GM13977 (cell line): Measurements from ENCODE around the gene IL1RAPL2.

Experiments
- DNase-seq: peaks from one replicate; pipeline ENCODE4 v3.0.0; 2012; ENCODE audit warnings: low spot score
- CTCF ChIP-seq: IDR thresholded peaks from 2 replicates; pipeline ENCODE4 v1.5.1; 2012; ENCODE audit warnings: mild to moderate bottlenecking, control low read depth; ENCODE audit not compliant: insufficient read depth; ENCODE audit errors: extremely low read depth, missing control alignments
- in situ Hi-C: fragments of 300-500 bp; cut with MboI; formaldehyde crosslinking; loops from one replicate; pipeline ENCODE4 v1.12.0; 2022; ENCODE audit warnings: low sequenced_read_pairs, low pct_unique_long_range_greater_than_20kb, mixed read lengths, inconsistent platforms; ENCODE audit not compliant: unreplicated experiment

The IL1RAPL2 gene

DNA sequence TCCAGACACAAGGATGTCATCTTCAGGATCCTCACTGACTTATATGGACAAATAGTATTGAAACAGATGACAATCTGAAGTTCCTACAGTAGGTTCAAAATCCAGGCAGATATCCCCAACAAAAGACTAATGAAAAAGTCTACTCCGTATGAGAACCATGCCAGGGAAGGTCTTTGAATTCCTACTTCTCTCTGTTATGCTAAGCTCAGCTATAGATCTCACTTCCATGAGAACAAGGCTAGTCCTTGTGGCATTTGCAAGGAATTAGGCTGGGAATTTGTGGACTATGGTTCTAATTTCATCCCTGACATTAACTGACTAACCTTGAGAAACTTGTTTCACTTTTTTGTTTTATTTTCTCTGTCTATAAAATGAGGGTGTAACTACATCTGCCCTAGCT is 229.8 kb downstream of the IL1RAPL2 start:
- in situ Hi-C loops = no loop called here
- DNase-seq = no peak
- no peak for TF ChIP-seq CTCF

GRCh38 chrX:104803219-104803618 is 237.2 kb downstream of the IL1RAPL2 start:
- in situ Hi-C loops = no loop called here
- DNase-seq = no peak
- TF ChIP-seq CTCF = no peak

DNA sequence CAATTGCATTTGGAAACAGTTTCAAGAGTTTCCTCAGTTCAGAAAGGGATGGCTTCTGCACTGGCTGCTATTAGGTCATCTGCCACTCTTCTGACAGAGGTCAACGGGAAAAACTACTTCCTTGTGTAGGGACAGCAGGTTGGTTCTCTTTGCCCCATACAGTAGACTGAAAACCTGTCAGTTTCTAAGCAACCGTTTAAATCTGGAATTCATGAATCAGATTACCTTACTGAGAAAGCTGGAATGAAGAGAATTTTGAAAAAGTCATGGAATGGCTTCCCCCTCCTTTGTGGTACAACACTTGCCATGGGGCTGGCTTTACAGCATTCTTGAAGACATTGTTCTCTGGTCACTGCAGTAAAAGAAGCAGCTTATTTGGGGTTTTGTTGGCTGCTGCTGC is 240.3 kb downstream of the IL1RAPL2 start:
- no peak for TF ChIP-seq CTCF
- DNase-seq = no peak
- in situ Hi-C loops = no loop called here

GRCh38 chrX:104833401-104833800 is 267.4 kb downstream of the IL1RAPL2 start:
- in situ Hi-C loops = no loop called here
- TF ChIP-seq CTCF = no peak
- DNase-seq = no peak

DNA sequence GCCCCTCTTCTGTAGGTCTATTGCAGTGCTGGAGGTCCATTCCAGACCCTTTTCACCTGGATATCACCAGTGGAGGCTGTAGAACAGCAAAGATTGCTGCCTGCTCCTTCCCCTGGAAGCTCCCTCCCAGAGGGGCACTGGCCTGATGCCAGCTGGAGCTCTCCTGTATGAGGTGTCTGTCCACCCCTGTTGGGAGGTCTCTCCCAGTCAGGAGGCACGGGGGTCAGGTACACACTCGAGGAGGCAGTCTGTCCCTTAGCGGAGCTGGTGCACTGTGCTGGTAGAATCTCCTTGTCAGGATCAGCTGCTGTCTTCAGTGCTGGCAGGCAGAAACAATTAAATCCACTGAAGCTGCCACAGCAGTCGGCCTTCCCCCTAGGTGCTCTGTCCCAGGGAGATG is 276.6 kb downstream of the IL1RAPL2 start:
- no peak for TF ChIP-seq CTCF
- no peak for DNase-seq
- in situ Hi-C loops = no loop called here

DNA sequence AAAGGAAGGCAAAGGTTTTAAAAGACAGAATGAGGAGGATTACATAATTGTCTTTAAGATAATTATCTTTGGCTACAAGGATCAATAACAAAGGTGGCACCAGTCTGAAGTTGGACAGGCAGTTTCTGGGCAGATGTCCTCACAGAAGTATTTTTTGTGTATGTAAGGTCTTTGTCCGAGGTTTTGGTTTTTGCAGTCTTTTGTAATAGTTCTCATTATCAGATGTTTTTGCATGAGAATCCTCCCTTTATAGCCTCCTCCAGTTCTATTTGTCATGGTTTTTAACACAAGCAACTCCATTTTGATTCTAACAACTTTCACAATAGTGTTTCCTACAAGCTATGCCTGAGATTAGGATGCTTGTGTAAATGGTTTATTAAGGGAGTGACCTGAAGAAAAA is 286.2 kb downstream of the IL1RAPL2 start:
- no peak for TF ChIP-seq CTCF
- in situ Hi-C loops = no loop called here
- no peak for DNase-seq

GRCh38 chrX:104854188-104854587 is 288.2 kb downstream of the IL1RAPL2 start:
- TF ChIP-seq CTCF = no peak
- in situ Hi-C loops = no loop called here
- DNase-seq = no peak
